ENCODE data around the gene PTPN23.

PTPN23 gene

GRCh38 chr3:47347217-47347801 lies 33.5 kb upstream of the PTPN23 start:
- ATAC-seq = no peak; the same call in 2 of the 3 replicates
- TF ChIP-seq, protein P1, sequence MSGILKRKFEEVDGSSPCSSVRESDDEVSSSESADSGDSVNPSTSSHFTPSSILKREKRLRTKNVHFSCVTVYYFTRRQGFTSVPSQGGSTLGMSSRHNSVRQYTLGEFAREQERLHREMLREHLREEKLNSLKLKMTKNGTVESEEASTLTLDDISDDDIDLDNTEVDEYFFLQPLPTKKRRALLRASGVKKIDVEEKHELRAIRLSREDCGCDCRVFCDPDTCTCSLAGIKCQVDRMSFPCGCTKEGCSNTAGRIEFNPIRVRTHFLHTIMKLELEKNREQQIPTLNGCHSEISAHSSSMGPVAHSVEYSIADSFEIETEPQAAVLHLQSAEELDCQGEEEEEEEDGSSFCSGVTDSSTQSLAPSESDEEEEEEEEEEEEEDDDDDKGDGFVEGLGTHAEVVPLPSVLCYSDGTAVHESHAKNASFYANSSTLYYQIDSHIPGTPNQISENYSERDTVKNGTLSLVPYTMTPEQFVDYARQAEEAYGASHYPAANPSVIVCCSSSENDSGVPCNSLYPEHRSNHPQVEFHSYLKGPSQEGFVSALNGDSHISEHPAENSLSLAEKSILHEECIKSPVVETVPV (CRISPR knock-in tag; IDR thresholded peaks at IDR 0.05) = no peak
- TF ChIP-seq POU6F1 (CRISPR knock-in tag; IDR thresholded peaks at IDR 0.05; ENCODE audit: borderline replicate concordance, low read depth) = no peak
- TF ChIP-seq, protein P2, sequence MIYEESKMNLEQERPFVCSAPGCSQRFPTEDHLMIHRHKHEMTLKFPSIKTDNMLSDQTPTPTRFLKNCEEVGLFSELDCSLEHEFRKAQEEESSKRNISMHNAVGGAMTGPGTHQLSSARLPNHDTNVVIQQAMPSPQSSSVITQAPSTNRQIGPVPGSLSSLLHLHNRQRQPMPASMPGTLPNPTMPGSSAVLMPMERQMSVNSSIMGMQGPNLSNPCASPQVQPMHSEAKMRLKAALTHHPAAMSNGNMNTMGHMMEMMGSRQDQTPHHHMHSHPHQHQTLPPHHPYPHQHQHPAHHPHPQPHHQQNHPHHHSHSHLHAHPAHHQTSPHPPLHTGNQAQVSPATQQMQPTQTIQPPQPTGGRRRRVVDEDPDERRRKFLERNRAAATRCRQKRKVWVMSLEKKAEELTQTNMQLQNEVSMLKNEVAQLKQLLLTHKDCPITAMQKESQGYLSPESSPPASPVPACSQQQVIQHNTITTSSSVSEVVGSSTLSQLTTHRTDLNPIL (CRISPR knock-in tag; IDR thresholded peaks at IDR 0.05; ENCODE audit: low read depth) = no peak
- TF ChIP-seq ZC3H10 (CRISPR knock-in tag; IDR thresholded peaks at IDR 0.05) = no peak
- no peak for TF ChIP-seq RARB (CRISPR knock-in tag; IDR thresholded peaks at IDR 0.05)
- TF ChIP-seq TCF4 (CRISPR knock-in tag; IDR thresholded peaks at IDR 0.05; ENCODE audit: borderline replicate concordance) = no peak
- TF ChIP-seq GLIS3 (CRISPR knock-in tag; IDR thresholded peaks at IDR 0.05) = no peak
- no peak for TF ChIP-seq SNAI2 (CRISPR knock-in tag; IDR thresholded peaks at IDR 0.05)
- no peak for TF ChIP-seq BACH2 (CRISPR knock-in tag; IDR thresholded peaks at IDR 0.05; ENCODE audit: borderline replicate concordance)
- TF ChIP-seq ZNF565 (CRISPR knock-in tag; conservative IDR thresholded peaks at IDR 0.05; ENCODE audit: low read depth) = no peak
- TF ChIP-seq ZFP30 (CRISPR knock-in tag; IDR thresholded peaks at IDR 0.05) = no peak
- no peak for TF ChIP-seq ZNF70 (CRISPR knock-in tag; IDR thresholded peaks at IDR 0.05)
- TF ChIP-seq TOX (CRISPR knock-in tag; IDR thresholded peaks at IDR 0.05; ENCODE audit: borderline replicate concordance) = no peak
- no peak for TF ChIP-seq PATZ1 (CRISPR knock-in tag; IDR thresholded peaks at IDR 0.05; ENCODE audit: borderline replicate concordance)
- TF ChIP-seq CSDC2 (CRISPR knock-in tag; IDR thresholded peaks at IDR 0.05) = no peak
- no peak for TF ChIP-seq PPARA (CRISPR knock-in tag; IDR thresholded peaks at IDR 0.05; ENCODE audit: borderline replicate concordance)

GRCh38 chr3:47348411-47349154 lies 32.2 kb upstream of the PTPN23 start:
- no peak for ATAC-seq
- TF ChIP-seq ZNF565 (CRISPR knock-in tag; conservative IDR thresholded peaks at IDR 0.05; ENCODE audit: low read depth) = no peak
- no peak for TF ChIP-seq GLIS3 (CRISPR knock-in tag; IDR thresholded peaks at IDR 0.05)
- TF ChIP-seq RARB (CRISPR knock-in tag; IDR thresholded peaks at IDR 0.05) = no peak
- no peak for TF ChIP-seq TOX (CRISPR knock-in tag; IDR thresholded peaks at IDR 0.05; ENCODE audit: borderline replicate concordance)
- TF ChIP-seq PATZ1 (CRISPR knock-in tag; IDR thresholded peaks at IDR 0.05; ENCODE audit: borderline replicate concordance) = no peak
- TF ChIP-seq ZFP30 (CRISPR knock-in tag; IDR thresholded peaks at IDR 0.05) = no peak
- TF ChIP-seq, protein P1 (CRISPR knock-in tag; IDR thresholded peaks at IDR 0.05) = no peak
- TF ChIP-seq OSR1 (CRISPR knock-in tag; IDR thresholded peaks at IDR 0.05) = no peak
- no peak for TF ChIP-seq ZNF8 (CRISPR knock-in tag; IDR thresholded peaks at IDR 0.05)
- no peak for TF ChIP-seq ZC3H10 (CRISPR knock-in tag; IDR thresholded peaks at IDR 0.05)
- no peak for TF ChIP-seq ISL1 (CRISPR knock-in tag; IDR thresholded peaks at IDR 0.05)
- TF ChIP-seq, protein P3, sequence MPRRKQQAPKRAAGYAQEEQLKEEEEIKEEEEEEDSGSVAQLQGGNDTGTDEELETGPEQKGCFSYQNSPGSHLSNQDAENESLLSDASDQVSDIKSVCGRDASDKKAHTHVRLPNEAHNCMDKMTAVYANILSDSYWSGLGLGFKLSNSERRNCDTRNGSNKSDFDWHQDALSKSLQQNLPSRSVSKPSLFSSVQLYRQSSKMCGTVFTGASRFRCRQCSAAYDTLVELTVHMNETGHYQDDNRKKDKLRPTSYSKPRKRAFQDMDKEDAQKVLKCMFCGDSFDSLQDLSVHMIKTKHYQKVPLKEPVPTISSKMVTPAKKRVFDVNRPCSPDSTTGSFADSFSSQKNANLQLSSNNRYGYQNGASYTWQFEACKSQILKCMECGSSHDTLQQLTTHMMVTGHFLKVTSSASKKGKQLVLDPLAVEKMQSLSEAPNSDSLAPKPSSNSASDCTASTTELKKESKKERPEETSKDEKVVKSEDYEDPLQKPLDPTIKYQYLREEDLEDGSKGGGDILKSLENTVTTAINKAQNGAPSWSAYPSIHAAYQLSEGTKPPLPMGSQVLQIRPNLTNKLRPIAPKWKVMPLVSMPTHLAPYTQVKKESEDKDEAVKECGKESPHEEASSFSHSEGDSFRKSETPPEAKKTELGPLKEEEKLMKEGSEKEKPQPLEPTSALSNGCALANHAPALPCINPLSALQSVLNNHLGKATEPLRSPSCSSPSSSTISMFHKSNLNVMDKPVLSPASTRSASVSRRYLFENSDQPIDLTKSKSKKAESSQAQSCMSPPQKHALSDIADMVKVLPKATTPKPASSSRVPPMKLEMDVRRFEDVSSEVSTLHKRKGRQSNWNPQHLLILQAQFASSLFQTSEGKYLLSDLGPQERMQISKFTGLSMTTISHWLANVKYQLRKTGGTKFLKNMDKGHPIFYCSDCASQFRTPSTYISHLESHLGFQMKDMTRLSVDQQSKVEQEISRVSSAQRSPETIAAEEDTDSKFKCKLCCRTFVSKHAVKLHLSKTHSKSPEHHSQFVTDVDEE (CRISPR knock-in tag; IDR thresholded peaks at IDR 0.05) = no peak
- no peak for TF ChIP-seq ZNF70 (CRISPR knock-in tag; IDR thresholded peaks at IDR 0.05)
- TF ChIP-seq PPARA (CRISPR knock-in tag; IDR thresholded peaks at IDR 0.05; ENCODE audit: borderline replicate concordance) = no peak
- TF ChIP-seq BACH2 (CRISPR knock-in tag; IDR thresholded peaks at IDR 0.05; ENCODE audit: borderline replicate concordance) = no peak
- no peak for TF ChIP-seq POU6F1 (CRISPR knock-in tag; IDR thresholded peaks at IDR 0.05; ENCODE audit: borderline replicate concordance, low read depth)
